Measurements from ENCODE around the gene ZDHHC17.

DNA sequence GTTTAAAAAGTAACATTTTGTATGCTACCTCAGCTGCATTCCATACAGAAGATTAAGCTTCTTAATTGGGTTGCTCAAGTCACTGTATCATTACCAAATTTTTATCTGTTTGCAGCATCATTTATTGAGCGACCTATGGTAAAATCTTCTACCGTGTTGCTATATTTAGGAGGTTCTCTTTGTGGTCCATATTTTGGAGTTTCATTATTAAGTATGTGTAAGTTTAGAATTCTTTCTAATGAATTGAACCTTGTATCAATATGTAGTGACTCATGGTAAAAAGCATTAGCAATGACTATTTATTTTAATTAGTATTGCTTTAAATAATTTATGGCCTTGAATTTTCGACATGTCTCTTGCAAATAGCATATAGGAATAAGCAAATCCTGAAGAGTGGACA is 72.7 kb downstream of the ZDHHC17 start:
- TF ChIP-seq HMG20A (CRISPR knock-in tag; IDR thresholded peaks at IDR 0.05; ENCODE audit: borderline replicate concordance) (no peak), ZFP37 (CRISPR knock-in tag; IDR thresholded peaks at IDR 0.05; ENCODE audit: borderline replicate concordance) (no peak), ZNF274 (CRISPR knock-in tag; IDR thresholded peaks at IDR 0.05) (no peak), CHD2 (IDR thresholded peaks at IDR 0.05; ENCODE audit: low read depth, low read length) (no peak), NR1H2 (CRISPR knock-in tag; IDR thresholded peaks at IDR 0.05; ENCODE audit: borderline replicate concordance, low read depth) (no peak), EP300 (IDR thresholded peaks at IDR 0.05; ENCODE audit: low read depth in 2 of 2, low read length in 2 of 2) (no peak), EP300 (CRISPR knock-in tag; IDR thresholded peaks at IDR 0.05; ENCODE audit: borderline replicate concordance) (no peak)
- TF ChIP-seq, protein P1, sequence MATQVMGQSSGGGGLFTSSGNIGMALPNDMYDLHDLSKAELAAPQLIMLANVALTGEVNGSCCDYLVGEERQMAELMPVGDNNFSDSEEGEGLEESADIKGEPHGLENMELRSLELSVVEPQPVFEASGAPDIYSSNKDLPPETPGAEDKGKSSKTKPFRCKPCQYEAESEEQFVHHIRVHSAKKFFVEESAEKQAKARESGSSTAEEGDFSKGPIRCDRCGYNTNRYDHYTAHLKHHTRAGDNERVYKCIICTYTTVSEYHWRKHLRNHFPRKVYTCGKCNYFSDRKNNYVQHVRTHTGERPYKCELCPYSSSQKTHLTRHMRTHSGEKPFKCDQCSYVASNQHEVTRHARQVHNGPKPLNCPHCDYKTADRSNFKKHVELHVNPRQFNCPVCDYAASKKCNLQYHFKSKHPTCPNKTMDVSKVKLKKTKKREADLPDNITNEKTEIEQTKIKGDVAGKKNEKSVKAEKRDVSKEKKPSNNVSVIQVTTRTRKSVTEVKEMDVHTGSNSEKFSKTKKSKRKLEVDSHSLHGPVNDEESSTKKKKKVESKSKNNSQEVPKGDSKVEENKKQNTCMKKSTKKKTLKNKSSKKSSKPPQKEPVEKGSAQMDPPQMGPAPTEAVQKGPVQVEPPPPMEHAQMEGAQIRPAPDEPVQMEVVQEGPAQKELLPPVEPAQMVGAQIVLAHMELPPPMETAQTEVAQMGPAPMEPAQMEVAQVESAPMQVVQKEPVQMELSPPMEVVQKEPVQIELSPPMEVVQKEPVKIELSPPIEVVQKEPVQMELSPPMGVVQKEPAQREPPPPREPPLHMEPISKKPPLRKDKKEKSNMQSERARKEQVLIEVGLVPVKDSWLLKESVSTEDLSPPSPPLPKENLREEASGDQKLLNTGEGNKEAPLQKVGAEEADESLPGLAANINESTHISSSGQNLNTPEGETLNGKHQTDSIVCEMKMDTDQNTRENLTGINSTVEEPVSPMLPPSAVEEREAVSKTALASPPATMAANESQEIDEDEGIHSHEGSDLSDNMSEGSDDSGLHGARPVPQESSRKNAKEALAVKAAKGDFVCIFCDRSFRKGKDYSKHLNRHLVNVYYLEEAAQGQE (IDR thresholded peaks at IDR 0.05; ENCODE audit: borderline replicate concordance in 1 of 2, low read depth in 1 of 2, low read length in 2 of 2) = no peak
- TF ChIP-seq, protein P2, sequence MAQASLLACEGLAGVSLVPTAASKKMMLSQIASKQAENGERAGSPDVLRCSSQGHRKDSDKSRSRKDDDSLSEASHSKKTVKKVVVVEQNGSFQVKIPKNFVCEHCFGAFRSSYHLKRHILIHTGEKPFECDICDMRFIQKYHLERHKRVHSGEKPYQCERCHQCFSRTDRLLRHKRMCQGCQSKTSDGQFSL (CRISPR knock-in tag; IDR thresholded peaks at IDR 0.05) = no peak
- TF ChIP-seq, protein P3, sequence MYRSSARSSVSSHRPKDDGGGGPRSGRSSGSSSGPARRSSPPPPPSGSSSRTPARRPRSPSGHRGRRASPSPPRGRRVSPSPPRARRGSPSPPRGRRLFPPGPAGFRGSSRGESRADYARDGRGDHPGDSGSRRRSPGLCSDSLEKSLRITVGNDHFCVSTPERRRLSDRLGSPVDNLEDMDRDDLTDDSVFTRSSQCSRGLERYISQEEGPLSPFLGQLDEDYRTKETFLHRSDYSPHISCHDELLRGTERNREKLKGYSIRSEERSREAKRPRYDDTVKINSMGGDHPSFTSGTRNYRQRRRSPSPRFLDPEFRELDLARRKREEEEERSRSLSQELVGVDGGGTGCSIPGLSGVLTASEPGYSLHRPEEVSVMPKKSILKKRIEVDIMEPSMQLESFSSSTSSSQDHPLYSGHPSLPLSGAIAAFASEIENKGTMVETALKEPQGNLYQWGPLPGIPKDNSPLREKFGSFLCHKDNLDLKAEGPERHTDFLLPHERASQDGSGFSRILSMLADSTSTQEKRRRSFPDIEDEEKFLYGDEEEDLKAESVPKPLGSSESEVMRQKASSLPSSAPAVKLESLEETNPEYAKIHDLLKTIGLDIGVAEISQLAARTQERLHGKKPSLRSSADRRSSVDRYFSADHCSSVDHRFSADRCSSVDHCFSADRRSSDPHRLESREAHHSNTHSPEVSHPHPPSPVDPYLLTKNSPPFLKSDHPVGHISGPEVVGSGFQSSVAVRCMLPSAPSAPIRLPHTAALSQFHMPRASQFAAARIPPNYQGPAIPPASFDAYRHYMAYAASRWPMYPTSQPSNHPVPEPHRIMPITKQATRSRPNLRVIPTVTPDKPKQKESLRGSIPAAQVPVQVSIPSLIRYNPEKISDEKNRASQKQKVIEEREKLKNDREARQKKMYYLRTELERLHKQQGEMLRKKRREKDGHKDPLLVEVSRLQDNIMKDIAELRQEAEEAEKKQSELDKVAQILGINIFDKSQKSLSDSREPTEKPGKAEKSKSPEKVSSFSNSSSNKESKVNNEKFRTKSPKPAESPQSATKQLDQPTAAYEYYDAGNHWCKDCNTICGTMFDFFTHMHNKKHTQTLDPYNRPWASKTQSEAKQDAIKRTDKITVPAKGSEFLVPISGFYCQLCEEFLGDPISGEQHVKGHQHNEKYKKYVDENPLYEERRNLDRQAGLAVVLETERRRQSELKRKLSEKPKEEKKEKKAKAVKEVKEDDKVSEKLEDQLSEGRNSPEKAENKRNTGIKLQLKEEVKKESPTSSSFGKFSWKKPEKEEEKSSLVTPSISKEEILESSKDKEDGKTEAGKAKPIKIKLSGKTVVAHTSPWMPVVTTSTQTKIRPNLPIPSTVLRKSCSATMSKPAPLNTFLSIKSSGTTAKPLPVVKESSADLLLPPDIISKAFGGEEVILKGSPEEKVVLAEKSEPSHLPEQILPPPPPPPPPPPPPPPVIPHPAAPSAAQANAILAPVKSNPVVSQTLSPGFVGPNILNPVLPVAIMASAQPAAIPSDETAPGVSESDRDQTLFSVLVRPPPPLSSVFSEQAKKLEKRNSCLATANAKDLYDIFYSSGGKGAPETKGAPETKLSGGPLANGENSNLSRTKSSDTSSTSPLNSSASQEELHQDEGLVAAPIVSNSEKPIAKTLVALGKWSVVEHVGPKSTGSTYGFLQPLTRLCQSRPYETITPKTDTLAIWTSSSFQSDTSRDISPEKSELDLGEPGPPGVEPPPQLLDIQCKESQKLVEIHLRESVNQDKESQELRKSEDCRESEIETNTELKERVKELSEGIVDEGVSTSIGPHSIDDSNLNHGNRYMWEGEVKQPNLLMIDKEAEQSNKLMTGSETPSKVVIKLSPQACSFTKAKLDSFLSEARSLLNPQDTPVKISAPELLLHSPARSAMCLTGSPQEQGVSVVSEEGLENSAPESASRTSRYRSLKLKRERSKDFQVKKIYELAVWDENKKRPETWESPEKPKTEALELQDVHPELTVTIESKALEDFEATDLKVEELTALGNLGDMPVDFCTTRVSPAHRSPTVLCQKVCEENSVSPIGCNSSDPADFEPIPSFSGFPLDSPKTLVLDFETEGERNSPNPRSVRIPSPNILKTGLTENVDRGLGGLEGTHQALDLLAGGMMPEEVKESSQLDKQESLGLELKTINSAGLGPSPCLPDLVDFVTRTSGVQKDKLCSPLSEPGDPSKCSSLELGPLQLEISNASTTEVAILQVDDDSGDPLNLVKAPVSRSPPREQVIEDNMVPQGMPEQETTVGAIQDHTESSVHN (CRISPR knock-in tag; IDR thresholded peaks at IDR 0.05) = no peak
- TF ChIP-seq, protein P4, sequence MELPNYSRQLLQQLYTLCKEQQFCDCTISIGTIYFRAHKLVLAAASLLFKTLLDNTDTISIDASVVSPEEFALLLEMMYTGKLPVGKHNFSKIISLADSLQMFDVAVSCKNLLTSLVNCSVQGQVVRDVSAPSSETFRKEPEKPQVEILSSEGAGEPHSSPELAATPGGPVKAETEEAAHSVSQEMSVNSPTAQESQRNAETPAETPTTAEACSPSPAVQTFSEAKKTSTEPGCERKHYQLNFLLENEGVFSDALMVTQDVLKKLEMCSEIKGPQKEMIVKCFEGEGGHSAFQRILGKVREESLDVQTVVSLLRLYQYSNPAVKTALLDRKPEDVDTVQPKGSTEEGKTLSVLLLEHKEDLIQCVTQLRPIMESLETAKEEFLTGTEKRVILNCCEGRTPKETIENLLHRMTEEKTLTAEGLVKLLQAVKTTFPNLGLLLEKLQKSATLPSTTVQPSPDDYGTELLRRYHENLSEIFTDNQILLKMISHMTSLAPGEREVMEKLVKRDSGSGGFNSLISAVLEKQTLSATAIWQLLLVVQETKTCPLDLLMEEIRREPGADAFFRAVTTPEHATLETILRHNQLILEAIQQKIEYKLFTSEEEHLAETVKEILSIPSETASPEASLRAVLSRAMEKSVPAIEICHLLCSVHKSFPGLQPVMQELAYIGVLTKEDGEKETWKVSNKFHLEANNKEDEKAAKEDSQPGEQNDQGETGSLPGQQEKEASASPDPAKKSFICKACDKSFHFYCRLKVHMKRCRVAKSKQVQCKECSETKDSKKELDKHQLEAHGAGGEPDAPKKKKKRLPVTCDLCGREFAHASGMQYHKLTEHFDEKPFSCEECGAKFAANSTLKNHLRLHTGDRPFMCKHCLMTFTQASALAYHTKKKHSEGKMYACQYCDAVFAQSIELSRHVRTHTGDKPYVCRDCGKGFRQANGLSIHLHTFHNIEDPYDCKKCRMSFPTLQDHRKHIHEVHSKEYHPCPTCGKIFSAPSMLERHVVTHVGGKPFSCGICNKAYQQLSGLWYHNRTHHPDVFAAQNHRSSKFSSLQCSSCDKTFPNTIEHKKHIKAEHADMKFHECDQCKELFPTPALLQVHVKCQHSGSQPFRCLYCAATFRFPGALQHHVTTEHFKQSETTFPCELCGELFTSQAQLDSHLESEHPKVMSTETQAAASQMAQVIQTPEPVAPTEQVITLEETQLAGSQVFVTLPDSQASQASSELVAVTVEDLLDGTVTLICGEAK (IDR thresholded peaks at IDR 0.05) = no peak
- TF ChIP-seq, protein P4 (CRISPR knock-in tag; IDR thresholded peaks at IDR 0.05) = no peak

Measured in HepG2 (cell line).